ENCODE results near the gene MCF2L.

Gene MCF2L

DNA sequence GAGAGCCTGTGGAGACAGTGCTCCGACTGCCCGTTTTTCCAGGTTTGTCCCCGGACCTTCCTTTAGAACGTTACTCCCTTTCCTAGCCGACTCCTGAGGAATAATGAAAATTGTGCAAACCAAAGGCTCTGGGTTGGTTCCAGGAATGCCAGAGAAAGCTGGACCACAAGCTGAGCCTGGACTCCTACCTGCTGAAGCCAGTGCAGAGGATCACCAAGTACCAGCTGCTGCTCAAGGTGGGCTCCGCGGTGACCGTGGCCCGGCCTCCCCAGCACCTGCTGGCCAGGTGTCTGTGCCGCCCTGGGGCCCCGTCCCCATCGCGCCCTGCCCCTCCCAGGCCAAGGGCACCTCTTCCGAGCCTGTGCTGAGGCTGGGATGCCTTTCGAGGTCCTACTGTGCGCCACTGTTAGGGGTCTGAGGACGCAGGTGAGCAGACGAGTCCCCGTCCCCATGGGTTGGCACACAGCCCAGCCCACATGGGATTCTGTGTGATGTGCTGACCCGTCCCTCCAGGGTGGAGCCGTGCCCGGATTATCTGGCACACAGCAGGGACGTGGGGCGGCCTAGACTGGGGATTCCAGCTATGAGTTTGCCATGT is 116.0 kb downstream of the MCF2L start:
- Mint-ChIP-seq H3K27me3 (ENCODE audit: low read depth) (no peaks in the 10 kb centered on the region), H3K4me1 (ENCODE audit: low read depth) (no peaks in the 10 kb centered on the region), H3K4me3 (no peak overlapping the region), H3K9me3 (no peaks in the 10 kb centered on the region), H3K36me3 (ENCODE audit: low read depth) (no peaks in the 10 kb centered on the region), H3K27ac (no peak overlapping the region)

DNA sequence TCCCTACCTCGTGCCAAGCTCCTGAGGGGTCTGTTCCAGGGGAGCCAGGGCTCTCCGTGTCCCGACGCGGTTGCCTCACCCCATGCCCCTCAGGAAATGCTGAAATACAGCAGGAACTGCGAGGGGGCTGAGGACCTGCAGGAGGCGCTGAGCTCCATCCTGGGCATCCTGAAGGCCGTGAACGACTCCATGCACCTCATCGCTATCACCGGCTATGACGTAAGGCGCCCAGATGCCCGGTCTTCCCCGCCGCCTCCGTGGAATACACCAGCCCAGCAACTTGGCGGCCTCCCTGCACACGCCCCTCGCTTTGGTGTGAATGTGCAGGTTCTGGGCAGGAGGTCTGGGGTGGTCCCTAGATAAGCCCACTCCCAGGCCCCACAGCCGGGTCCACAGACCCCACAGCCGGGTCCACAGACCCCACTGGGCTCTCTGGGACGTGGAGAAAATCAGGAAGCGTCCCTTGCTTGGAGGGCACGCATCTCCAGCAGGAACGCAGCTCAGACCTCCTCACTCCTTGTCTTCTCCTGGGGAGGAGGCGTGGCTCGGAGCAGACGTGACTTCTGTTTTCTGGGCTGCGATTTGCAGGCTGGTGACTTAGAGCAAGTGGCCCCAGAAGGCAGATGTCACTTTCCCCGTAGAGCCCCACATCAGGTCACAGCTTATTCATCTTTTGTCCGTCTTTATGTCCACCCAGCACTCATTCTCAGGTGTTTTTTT is 117.2 kb downstream of the MCF2L start:
- Mint-ChIP-seq H3K9me3 (no peaks in the 10 kb centered on the region), H3K27ac (no peak overlapping the region), H3K36me3 (ENCODE audit: low read depth) (no peaks in the 10 kb centered on the region), H3K27me3 (ENCODE audit: low read depth) (no peaks in the 10 kb centered on the region), H3K4me3 (no peak overlapping the region), H3K4me1 (ENCODE audit: low read depth) (no peaks in the 10 kb centered on the region)

DNA sequence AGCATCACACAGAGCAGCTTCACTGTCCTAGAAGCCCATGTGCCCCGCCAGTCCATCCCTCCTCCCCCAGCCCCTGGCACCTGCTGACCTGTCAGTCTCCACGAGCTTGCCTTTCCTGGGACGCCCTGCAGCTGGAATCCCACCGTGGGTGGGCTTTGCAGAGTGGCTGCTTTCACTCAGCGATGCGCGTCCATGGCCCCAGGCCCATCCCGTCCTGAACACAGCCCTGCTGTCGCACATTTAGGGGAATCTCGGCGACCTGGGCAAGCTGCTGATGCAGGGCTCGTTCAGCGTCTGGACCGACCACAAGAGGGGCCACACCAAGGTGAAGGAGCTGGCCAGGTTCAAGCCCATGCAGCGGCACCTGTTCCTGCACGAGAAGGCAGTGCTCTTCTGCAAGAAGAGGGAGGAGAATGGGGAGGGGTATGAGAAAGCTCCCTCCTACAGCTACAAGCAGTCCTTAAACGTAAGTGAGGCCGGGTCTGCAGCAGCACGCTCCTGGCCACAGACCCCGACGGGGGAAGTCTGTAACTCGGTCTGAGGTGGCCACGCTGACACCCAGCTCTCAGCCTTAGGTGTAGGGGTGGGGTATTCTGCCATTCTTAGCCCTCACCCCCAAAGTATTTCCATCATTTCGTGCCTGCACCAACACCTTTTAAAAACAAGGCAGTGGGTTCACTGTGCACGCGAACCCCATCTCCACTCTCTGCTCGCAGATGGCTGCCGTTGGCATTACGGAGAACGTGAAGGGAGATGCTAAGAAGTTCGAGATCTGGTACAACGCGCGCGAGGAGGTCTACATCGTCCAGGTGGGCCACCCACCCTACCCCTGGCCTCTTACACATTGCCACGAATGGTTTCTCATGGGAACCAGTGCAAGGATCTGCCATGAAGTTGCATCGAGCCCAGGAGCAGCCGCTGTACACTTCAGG is 118.2 kb downstream of the MCF2L start:
- Mint-ChIP-seq H3K9me3 (no peaks in the 10 kb centered on the region), H3K36me3 (ENCODE audit: low read depth) (no peaks in the 10 kb centered on the region), H3K4me1 (ENCODE audit: low read depth) (no peaks in the 10 kb centered on the region), H3K27ac (no peak overlapping the region), H3K27me3 (ENCODE audit: low read depth) (no peaks in the 10 kb centered on the region), H3K4me3 (no peak overlapping the region)

DNA sequence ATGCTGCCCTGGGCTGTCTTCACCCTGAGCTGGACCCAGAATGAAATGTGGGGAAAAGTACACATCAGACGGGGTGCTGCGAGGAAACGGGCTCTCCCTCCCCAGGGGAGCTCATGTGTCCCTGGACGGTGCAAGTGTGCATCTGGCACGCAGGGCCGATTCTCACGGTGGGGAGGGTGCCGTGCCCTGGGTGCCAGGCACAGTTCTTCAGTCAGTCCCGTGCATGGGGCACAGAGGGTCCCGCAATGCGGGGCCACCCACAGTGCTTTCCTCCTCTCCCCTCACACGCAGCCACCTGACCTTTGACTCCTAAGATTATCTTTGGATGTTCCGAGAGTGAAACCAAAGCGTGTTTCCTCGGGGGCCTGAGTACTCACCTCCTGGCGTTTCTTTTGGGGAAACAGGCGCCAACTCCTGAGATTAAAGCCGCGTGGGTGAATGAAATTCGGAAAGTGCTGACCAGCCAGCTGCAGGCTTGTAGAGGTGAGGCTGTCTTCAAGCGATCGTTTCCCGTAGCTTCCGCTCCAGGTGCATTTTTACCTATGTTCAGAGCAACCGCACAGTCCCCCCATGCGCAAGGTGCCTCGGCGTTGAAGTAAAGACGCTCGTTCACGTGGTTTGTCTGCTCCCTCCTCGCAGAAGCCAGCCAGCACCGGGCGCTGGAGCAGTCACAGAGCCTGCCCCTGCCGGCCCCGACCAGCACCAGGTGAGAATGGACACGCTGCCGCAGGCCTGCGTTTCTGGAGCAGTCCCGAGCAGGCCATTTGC is 119.1 kb downstream of the MCF2L start:
- Mint-ChIP-seq H3K36me3 (ENCODE audit: low read depth) (no peaks in the 10 kb centered on the region), H3K9me3 (no peaks in the 10 kb centered on the region), H3K27me3 (ENCODE audit: low read depth) (no peaks in the 10 kb centered on the region), H3K4me1 (ENCODE audit: low read depth) (no peaks in the 10 kb centered on the region), H3K4me3 (no peak overlapping the region), H3K27ac (no peak overlapping the region)

DNA sequence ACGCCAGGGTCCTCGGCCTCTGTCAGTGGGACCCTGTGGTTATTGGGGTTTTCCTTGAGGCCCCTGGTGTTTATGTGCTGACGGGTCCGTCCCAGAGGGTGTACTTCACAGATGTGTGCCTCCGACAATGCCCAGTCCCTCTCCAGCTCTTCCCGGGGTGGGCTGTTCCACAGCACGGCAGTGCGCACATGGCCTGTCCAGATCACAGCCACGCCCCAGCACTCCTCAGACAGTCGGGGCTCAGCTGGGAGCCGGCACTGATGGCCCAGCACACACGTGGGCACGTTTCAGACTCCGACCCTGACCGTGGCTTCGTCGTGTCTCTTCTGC is 119.6 kb downstream of the MCF2L start:
- no peaks in the 10 kb centered on the region for H3K9me3 Mint-ChIP-seq
- H3K27me3 Mint-ChIP-seq (ENCODE audit: low read depth) = no peaks in the 10 kb centered on the region
- H3K4me3 Mint-ChIP-seq = no peak overlapping the region
- H3K36me3 Mint-ChIP-seq (ENCODE audit: low read depth) = no peaks in the 10 kb centered on the region
- no peak overlapping the region for H3K27ac Mint-ChIP-seq
- no peaks in the 10 kb centered on the region for H3K4me1 Mint-ChIP-seq (ENCODE audit: low read depth)

DNA sequence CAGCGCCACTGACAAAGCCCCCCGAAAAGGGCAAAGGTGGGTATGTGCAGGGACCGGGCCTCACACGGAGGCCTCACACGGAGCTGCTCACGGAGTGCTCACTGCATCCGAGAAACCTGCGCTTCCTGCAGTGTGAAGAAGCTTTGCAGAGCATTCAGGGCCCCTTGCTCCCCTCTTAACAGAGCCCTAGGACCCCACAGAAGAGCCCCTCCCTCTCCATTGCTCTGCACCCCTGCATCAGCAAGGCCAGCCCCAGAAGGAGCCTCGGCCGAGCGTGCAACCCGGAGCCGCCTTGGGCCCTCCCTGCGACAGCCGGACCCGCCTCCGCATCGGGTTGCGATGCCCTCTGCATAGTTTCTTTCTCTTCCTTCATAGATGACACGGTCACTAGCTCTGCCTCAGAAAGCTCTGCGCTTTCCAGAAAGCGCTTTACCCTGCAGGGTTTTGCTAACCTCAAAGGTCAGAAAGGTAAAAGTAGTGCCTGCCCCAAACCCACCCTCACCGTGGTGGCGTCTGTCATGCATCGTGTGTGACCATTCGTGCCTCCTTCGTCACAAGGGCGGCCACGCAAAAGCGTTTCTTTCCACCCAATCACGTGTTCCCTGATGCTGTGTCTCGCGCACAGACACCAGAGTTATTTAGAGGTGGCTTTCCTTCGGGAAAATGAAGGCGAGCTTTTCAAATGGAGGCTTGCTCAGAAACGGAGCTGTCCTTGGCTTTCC is 120.8 kb downstream of the MCF2L start:
- Mint-ChIP-seq H3K4me1 (ENCODE audit: low read depth) (no peaks in the 10 kb centered on the region), H3K27me3 (ENCODE audit: low read depth) (no peaks in the 10 kb centered on the region), H3K36me3 (ENCODE audit: low read depth) (no peaks in the 10 kb centered on the region), H3K4me3 (no peak overlapping the region), H3K9me3 (no peaks in the 10 kb centered on the region), H3K27ac (no peak overlapping the region)

DNA sequence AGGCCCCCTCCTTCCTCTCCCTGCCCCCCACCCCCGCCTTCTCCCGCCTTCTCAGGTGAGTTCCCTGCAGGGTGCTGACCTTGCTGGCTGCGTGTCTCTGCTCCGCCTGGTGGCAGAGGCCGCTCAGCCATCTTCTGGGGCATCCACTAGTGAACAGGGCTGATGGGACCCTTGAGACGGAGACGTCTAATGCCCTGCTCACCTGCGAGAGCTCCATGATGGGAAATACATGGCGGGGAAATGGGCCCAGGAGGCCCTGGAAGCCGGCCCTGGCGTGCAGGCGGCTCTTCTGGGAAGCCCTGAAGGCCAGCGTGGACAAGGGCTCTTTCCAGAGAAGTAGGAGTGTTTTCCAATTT is 121.4 kb downstream of the MCF2L start:
- Mint-ChIP-seq H3K27ac (no peak overlapping the region), H3K9me3 (no peaks in the 10 kb centered on the region), H3K4me1 (ENCODE audit: low read depth) (no peaks in the 10 kb centered on the region), H3K4me3 (no peak overlapping the region), H3K27me3 (ENCODE audit: low read depth) (no peaks in the 10 kb centered on the region), H3K36me3 (ENCODE audit: low read depth) (no peaks in the 10 kb centered on the region)

DNA sequence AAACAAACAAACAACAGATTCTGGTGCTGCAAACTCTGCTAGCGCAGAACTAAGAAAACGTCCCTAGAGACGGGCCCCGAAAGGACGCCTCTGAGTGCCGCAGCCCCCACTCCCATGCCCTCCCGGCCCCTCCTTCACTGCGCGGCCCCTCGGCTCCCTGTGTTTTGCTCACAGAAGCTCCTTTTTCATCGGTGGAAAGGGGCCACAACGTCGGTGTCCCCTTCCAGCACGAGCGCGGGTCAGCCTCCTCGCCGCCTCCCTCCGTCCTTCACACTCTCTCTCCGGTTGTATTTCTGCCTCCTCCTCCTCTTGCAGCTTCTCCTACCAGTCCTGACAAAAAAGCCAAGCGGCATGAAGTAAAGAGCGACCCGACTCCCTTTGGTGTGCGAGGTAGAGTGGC is 121.8 kb downstream of the MCF2L start:
- H3K4me3 Mint-ChIP-seq = no peak overlapping the region
- no peaks in the 10 kb centered on the region for H3K27me3 Mint-ChIP-seq (ENCODE audit: low read depth)
- H3K9me3 Mint-ChIP-seq = no peaks in the 10 kb centered on the region

DNA sequence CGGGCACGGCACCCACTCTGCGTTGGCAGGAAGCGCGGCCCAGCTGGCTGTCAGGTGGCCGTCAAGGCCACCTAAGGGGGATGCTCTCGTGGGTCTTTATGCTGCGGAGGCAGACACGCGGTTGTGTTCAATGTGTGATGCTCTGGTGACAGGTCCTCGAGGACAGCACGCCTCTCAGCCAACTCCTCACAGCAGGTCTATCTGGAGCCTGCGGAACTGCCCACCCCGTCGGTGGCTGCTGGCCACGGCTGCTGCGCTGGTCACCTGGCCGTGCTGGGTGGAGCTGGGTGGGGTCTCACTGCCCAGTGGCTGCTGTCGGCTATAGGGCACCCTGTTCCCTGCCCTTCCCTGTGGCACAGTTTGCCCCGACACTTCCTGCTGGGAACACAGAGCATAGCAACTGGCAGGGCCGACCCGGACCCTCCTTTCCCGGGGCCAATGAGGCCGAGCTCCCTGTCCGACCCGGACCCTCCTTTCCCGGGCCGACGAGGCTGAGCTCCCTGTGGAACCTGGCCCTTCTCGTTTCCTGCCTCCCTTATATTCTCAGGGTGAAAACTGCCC is 122.3 kb downstream of the MCF2L start:
- H3K27me3 Mint-ChIP-seq (ENCODE audit: low read depth) = no peaks in the 10 kb centered on the region
- no peaks in the 10 kb centered on the region for H3K36me3 Mint-ChIP-seq (ENCODE audit: low read depth)
- H3K27ac Mint-ChIP-seq = no peak overlapping the region
- no peaks in the 10 kb centered on the region for H3K9me3 Mint-ChIP-seq
- no peak overlapping the region for H3K4me3 Mint-ChIP-seq
- no peaks in the 10 kb centered on the region for H3K4me1 Mint-ChIP-seq (ENCODE audit: low read depth)

More for the DNA sequence above, 121.8 kb downstream of the MCF2L start:
- Mint-ChIP-seq H3K36me3 (ENCODE audit: low read depth) (no peaks in the 10 kb centered on the region), H3K27ac (no peak overlapping the region), H3K4me1 (ENCODE audit: low read depth) (no peaks in the 10 kb centered on the region)

DNA sequence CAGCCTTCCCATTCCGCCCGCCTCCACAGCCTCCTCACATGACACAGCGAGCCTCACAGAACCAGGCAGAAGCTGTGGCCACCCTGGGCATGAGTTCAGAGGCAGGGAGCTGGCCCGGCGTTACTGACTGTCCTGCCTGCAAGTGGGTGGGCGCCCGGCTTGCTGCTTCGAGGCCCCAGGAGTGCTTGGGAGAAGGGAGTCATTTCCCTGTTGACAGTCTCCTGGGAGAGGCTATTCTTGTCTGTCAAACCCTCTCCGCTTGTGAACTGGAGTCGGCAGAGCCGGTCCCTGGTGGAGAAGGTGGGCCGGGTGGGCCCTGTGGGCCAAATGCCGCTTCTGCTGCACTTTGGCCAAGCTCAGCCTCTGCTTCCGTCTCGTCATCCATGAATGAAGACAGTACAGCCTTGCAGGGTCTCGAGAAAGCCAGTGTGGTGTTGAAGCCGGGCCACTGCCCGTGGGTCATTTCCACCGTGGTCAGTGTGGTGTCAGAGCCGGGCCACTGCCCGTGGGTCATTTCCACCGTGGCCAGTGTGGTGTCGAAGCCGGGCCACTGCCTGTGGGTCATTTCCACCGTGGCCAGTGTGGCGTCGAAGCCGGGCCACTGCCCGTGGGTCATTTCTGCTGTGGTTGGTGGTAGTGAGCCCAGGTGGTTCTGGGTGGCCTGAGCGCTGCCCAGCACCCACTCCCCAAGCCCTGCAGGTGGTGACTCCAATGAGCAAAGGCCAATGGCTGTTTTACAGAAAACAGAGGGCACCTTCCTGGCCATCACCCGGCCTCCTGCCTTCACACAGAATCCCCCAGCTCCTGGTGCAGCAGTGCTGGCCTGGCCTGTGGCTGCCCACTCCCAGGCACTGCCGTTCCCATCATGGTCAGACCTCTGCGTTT is 123.1 kb downstream of the MCF2L start:
- H3K4me3 Mint-ChIP-seq = no peak overlapping the region
- H3K9me3 Mint-ChIP-seq = no peaks in the 10 kb centered on the region
- no peak overlapping the region for H3K27ac Mint-ChIP-seq
- H3K27me3 Mint-ChIP-seq (ENCODE audit: low read depth) = no peaks in the 10 kb centered on the region
- no peaks in the 10 kb centered on the region for H3K36me3 Mint-ChIP-seq (ENCODE audit: low read depth)
- H3K4me1 Mint-ChIP-seq (ENCODE audit: low read depth) = no peaks in the 10 kb centered on the region

DNA sequence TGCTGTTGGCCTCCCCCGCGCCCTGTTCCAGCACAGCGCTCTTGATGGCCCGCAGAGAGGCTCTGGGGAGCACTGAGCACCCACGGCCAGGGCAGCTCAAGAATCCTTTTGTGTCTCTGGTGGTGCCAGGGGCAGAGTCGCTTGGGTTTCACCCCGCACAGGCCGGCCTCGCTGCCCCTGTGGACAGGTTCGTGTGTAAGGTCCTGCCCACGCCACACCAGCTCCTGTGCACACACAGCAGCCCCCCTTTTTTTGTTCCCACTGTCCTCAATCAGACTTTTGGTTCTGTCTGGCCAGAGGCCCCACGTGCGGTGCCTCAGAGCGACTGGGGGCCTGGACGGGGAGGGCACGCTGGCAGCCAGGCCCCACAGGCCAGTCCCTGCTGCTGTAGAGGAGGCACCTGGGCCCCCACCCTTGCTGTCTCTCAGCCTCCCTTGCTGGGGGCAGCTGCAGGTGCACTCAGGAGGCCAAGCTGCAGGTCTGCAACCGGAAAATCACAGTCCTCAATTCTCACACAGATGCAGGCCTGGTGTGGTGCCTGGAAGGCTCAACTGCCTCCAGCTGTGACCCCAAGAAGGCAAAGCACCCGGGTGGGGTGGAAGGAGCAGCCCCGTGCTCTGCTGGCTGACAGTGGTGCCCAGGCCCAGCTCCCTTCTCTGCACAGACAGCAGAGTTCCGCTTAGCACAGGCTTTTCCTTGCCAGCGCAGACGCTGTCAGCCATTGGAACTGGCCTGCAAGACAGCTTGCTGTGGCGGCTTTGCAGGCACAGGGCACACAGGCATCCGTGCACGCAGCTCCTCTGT is 124.0 kb downstream of the MCF2L start:
- no peaks in the 10 kb centered on the region for H3K4me1 Mint-ChIP-seq (ENCODE audit: low read depth)
- H3K9me3 Mint-ChIP-seq = no peaks in the 10 kb centered on the region
- no peak overlapping the region for H3K27ac Mint-ChIP-seq

DNA sequence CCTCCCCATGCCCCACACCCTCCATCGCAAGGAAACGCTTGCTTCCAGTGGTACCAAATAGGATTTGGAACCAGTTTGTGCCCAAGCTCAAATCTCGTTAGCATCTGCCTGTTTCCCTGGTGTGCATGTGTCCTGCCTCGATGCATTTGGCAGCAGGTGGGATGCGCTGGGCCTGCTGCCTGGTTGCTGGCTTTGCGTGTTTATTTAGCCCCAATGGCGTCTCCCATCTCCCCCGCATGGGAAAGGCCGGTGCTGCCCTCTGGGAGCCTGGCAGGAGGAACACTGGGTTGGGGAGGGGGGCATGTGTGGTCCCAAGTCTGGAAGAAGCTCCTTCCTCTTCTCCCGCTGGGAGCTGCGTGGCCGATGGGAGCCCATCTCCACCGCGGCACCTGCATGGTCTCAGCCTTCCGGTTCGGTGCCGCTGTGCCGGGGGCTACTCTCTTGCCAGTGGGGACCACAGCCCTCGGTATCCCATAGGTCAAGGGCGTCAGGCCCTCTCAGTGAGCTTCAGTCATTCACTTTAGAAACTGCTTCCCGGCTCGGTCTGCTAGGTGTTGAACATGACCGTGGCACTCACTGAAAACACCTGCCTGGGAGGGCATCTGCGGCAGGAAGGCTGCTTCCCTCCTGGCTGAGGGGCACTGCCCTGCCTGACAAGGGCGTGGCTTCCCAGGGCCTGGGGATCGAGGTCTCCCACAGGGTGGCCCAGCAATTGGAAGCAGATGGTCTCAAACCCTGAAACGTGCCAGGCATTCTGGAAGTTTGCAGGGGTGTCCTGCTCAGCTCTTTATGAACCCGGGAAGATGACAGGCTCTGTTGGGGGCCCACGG is 124.8 kb downstream of the MCF2L start:
- no peaks in the 10 kb centered on the region for H3K9me3 Mint-ChIP-seq
- no peaks in the 10 kb centered on the region for H3K4me1 Mint-ChIP-seq (ENCODE audit: low read depth)
- no peak overlapping the region for H3K4me3 Mint-ChIP-seq
- no peak overlapping the region for H3K27ac Mint-ChIP-seq
- H3K27me3 Mint-ChIP-seq (ENCODE audit: low read depth) = no peaks in the 10 kb centered on the region
- no peaks in the 10 kb centered on the region for H3K36me3 Mint-ChIP-seq (ENCODE audit: low read depth)

More for the DNA sequence above, 124.0 kb downstream of the MCF2L start:
- no peak overlapping the region for H3K4me3 Mint-ChIP-seq
- no peaks in the 10 kb centered on the region for H3K27me3 Mint-ChIP-seq (ENCODE audit: low read depth)
- H3K36me3 Mint-ChIP-seq (ENCODE audit: low read depth) = no peaks in the 10 kb centered on the region
